HG02678 (cell line): ENCODE measurements around the gene CDX1.
"Not testable (repeated sequence)": the region's sequence is repeated elsewhere in the genome, so short reads cannot be mapped to it uniquely, and the experiment has no call there.

ENCODE experiments used
- ATAC-seq: cut with Tn5 transposase; IDR thresholded peaks from one replicate; pipeline ENCODE4 v1.9.1; 2021; ENCODE audit warnings: mild to moderate bottlenecking, moderate library complexity; ENCODE audit not compliant: unreplicated experiment

Gene CDX1

DNA sequence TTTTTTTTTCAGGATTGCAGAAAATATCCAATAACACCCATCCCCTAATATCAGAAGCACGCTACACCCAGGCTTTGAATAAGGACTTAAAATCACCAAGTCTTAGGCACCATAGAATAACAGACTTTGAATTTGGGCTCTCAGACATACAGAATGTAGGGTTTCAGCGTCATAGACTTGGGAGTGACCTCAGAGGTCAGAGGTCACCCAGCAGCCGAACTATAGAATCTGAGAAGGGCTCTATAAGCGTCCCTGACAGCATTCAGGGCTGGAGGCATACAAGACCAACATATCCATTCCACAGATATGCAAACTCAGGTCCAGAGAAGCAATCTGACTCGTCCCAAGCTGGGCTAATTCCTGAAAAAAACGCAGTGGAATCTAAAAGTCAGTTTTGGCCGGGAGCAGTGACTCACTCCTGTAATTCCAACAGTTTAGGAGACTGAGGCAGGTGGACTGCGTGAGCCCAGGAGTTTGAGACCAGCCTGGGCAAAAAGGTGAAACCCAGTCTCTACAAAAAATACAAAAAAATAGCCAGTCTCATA lies 58.0 kb downstream of the CDX1 start:
- ATAC-seq, result no peak

DNA sequence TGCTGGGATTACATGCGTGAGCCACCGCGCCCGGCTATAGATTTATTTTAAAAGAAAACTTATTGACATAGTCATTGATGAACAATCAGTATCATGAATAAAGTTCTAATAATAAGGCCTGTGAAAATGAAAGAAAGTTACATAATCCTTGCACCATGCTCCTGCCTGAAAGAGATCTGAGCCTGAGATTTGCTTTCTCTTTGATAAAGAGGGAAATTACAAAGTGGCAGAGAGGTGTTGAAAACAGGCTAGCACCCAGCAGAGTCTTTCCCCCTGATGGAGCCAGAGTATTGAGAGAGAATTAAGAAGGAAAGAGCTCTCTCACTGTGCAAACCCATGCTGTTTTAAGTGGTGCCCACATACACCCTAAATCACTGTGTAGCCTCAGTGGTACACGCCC lies 60.5 kb downstream of the CDX1 start:
- ATAC-seq, result no peak

- ATAC-seq, result no peak
These were observed 61.2 kb downstream of the CDX1 start for GRCh38 chr5:150227606-150228273.

DNA sequence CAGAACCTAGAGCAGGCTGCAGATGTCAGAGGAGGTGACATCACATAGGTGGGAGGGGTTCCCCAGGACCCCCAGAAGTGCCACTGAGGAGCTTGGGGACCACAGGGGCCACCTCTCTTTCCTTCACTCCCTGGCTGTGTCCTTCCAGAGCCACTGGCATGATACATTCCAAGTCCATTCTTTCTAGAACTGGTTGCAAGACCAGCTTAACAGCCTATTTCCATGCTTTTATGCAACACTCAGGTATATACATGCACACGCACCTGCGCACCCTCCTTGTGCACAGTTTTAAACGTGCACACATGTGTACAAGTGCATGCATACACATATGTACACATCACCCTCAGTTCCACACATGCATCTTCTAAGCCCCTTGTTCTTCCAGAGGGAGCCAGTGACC lies 63.0 kb downstream of the CDX1 start:
- ATAC-seq, result no peak

DNA sequence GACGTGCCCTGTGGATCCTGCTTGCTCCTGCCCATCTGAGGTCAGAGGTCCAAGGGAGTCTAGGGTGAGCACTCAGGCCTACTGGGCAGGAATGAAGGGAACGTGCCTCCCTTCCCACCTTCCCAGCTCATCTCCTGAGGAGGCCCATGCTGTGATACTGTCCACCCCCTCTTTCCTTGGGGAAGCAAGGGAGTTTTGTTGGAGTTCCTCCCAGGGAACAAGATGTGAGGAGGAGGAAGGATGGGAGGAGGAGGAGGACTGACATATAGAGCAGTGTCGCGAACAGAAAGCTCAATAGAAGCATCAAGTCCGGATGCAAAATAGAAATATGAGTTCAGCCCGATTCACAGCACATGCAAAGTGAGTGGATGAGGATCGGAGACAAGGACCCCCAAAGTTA lies 64.3 kb downstream of the CDX1 start:
- ATAC-seq, result no peak

DNA sequence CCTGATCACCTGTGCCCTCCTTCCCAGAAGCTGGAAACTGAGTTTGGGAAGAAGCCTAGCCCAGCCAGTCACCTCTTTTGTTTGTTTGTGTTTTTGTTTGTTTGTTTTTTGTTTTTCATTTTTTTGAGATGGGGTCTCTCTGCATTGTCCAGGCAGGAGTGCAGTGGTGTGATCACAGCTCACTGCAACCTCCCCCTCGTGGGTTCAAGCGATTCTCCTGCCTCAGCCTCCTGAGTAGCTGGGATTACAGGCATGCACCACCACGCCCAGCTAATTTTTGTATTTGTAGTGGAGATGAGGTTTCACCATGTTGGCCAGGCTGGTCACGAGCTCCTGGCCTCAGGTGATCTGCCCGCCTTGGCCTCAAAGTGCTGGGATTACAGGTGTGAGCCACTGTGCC lies 67.1 kb downstream of the CDX1 start:
- ATAC-seq, result not testable (repeated sequence)
